GM10266 (cell line): Measurements from ENCODE around the gene CDH4.

ENCODE experiments used
- DNase-seq: peaks from one replicate; pipeline ENCODE4 v3.0.0; 2012; ENCODE audit errors: extremely low spot score
- TF ChIP-seq, protein P1 (sequence below): IDR thresholded peaks from 2 replicates; pipeline ENCODE4 v1.5.1; 2012; ENCODE audit warnings: mild to moderate bottlenecking, low read depth; ENCODE audit not compliant: control insufficient read depth, insufficient read depth; ENCODE audit errors: missing control alignments

Gene CDH4

DNA sequence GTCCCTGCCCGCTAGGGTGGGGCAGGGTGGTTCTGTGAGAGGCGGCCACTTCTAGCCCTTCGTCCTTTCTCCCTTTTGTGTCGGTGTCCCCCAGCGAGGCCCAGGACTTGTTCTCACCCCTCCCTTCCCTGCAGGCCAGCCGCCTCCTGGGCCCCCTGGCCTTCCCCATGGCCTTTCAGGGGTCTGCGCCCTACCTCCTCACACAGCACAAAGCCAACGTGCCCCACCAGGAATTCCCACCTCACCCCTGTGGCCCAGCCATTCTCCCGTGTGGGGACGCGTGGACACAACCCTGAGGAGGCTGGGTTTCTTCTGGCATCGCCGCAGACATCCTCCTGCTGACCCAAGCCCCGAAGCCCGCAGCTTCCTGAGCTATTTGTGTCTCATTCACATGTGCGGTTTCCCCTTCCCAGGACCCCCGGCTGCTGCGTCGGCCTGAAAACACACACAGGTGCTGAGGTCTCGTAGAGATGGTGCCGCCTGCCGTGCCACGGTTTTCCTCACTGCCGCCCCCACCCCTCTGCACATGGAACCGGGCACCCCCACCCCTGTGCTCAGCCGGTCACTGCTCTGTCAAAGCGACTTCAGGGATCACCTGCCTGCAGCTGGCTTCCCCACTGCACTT, 375.8 kb downstream of the CDH4 start:
- TF ChIP-seq, protein P1, sequence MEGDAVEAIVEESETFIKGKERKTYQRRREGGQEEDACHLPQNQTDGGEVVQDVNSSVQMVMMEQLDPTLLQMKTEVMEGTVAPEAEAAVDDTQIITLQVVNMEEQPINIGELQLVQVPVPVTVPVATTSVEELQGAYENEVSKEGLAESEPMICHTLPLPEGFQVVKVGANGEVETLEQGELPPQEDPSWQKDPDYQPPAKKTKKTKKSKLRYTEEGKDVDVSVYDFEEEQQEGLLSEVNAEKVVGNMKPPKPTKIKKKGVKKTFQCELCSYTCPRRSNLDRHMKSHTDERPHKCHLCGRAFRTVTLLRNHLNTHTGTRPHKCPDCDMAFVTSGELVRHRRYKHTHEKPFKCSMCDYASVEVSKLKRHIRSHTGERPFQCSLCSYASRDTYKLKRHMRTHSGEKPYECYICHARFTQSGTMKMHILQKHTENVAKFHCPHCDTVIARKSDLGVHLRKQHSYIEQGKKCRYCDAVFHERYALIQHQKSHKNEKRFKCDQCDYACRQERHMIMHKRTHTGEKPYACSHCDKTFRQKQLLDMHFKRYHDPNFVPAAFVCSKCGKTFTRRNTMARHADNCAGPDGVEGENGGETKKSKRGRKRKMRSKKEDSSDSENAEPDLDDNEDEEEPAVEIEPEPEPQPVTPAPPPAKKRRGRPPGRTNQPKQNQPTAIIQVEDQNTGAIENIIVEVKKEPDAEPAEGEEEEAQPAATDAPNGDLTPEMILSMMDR: no peak
- no peak for DNase-seq

DNA sequence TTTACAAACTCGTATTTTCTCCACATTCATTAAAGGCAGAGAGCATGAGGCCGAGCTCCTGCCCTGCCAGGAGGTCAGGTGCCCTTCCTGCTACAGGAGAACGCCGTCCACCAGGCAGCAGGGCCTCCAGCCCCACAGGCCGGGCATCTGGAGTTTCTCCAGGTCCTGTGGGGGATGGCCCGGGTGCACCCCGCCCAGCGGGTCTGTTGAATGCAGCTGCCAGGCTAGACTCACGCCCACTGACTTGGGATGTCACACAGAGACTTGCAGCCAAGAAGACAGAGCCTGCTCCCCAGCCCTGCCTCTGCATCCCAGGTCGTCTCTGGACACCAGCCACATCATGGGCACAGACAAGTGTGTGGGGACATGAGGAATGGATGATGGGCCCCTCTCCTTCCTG, 376.4 kb downstream of the CDH4 start:
- no peak for DNase-seq
- TF ChIP-seq, protein P1: no peak

DNA sequence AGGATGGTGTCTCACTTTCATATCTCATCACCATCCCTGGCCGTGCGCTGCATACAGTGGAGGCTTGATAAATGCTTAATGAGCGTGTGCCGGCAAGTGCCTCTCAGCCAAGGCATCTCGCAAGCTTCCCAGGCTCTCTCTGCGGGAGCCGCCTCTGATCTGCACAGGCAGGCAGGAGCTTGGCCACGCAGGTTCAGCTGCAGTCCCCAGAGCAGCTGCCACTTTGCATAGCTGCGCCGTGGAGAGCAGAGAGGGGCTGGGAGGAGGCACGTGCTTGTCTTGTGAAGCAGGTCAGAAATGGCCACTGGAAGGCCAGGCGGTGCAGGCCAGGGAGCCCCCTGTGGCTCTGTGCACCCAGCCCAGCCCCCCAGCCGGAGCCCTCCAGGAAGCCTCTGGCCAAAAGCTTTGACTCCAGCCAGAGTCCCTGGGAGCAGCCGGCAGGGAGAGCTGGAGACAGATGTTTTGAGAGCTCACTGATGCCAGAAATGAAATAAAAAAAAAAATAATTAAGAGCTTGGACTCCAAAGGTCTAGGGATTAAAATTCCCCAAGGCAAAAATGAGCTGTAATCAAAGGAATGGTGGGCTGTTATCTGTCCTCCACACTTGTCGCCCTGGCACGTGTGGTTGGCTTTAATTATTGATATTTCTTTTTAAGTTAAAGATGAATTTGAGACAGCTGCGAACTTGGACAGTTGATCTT, 377.0 kb downstream of the CDH4 start:
- DNase-seq: no peak
- TF ChIP-seq, protein P1: no peak

DNA sequence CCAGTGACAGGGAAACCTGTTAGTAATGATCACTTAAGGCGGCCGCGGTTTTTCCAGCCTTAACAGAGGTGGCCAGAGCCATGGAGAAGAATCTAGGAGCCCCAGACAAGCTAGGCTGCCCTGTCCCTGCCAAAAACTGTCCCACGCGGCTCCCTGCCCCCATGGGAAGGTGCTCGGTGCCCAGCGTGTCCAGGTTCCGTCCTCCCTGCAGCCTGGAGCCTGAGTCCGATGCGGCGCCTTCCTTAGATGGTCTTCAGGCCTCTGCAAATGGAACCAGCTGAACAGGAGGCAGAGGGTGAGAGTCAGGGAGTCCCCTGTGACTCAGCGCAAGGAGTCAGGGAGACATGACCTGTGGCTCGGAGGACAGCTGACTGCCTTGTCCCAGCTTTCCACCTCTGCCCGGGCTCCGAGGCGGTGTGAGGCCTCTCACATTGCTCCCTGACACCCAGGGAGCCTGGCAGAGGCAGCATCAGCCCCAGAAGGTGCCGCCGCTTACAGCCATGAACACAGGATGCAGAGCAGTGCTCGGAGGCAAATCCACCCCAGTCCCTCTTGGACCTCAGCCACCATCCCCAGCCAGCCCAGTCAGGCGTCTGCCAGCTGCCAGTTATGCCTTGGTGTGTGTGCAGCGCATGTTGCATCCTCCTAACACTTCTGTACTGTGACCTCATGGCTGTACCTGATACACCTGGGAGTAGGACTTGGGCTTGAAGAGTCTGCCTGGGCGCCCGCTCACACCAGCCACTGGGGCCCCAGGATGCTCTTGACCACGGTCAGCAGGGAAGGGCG, 377.7 kb downstream of the CDH4 start:
- no peak for DNase-seq
- TF ChIP-seq, protein P1: no peak

DNA sequence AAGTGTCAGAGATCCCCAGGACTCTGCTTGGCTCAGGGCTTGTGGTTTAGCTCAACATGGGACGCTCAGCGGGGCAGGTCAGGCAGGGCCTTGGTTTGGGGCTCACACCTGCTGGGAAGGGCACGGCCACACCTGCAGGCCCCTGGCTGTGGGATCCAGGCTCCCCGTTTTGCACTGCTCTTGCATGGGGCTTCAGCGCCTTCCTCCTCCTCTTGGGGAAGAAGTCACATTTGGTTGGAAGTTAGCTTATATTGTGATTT, 378.3 kb downstream of the CDH4 start:
- TF ChIP-seq, protein P1: no peak
- DNase-seq: no peak

DNA sequence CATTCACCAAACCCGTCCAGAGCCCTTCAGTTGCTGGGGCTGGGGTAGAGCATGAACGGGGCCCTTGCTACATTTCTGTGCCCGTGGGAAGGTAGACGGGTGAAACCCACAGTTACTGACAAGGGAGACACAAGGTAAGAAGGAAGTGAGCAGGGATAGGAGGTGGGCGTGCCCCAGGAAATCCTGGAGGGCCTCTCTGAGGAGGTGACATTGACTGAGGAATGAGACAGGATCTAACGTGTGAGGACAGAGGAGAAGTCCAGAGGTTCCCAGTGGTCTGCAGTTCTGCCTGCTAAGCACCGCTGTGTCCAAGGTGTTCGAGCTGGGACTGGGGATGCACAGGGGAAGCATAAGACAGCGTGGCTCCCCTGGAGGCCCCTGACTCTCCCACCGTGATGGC, 378.8 kb downstream of the CDH4 start:
- TF ChIP-seq, protein P1: no peak
- no peak for DNase-seq

DNA sequence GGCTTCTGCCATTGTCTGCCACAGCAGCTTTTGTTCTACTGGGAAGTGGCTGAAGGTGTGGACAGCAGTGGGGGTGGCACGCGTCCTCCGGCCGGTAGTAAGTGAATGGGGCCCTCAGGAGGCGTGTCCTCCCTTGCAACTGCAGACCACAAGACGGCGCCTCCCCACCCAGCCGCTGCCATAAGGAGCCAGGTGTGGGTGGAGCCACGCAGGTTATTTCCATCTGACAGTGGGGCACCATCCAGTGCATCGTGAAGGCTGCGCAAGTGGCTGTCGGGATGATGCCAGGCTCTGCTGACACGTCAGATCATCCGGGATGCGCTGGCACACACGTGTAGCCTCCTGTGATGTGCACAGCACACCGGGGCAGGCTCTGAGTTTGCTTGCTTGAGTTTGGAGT, 379.7 kb downstream of the CDH4 start:
- TF ChIP-seq, protein P1: no peak
- DNase-seq: no peak
